ENCODE data around the gene MYMX.
A peak's percentile ranks its signal among the peaks of the same experiment; 100 is the strongest.

Gene MYMX

DNA sequence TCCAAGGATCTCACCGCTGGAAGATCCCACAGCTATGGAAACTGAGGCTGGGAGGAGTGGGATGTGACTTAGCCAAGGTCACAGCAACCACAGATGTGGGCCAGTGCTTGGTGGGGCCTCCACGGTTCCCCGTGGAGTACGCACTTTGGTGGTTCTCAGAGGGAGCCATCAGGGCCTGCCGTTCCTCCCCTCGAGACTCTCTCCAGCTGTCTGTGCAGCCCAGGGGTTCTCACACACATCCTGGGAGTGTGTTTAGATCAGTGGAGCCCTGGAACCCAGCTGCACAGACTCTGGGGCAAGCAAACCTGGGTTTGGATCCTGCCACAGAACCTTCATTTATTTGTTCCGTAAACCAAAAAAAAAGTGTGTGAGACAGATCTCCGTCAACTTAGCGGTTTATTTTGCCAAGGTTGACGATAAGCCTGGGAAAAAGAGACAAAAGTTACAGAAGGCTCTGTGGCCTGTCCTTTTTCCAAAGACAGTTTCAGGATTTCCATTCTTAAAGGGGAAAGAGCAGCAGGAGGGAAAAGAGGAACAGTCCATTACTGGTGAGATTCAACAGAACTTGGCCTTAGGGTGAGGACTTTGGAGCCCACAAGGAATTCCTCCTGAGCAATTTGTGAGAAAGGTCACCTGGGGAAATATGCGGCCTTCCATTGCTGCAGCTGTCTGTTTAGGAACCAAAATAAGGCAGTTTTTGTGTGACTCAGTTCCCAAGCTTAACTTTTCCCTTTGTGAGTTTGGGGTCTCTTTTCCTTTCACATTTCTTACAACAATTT, 13.6 kb upstream of the MYMX start:
- peak overlapping the region; percentile 59 for H3K27ac ChIP-seq
- H3K9ac ChIP-seq = no peak overlapping the region
- no peaks in the 10 kb centered on the region for H3K4me1 ChIP-seq
- H3K36me3 ChIP-seq (ENCODE audit: control insufficient read depth, insufficient read depth, low read length) = no peaks in the 10 kb centered on the region
- H3K27me3 ChIP-seq (ENCODE audit: control insufficient read depth, insufficient read depth, low read length) = no peaks in the 10 kb centered on the region
- no peak overlapping the region for H3K4me2 ChIP-seq (ENCODE audit: low read length)
- no peak overlapping the region for H2AFZ ChIP-seq
- TF ChIP-seq, protein P1, sequence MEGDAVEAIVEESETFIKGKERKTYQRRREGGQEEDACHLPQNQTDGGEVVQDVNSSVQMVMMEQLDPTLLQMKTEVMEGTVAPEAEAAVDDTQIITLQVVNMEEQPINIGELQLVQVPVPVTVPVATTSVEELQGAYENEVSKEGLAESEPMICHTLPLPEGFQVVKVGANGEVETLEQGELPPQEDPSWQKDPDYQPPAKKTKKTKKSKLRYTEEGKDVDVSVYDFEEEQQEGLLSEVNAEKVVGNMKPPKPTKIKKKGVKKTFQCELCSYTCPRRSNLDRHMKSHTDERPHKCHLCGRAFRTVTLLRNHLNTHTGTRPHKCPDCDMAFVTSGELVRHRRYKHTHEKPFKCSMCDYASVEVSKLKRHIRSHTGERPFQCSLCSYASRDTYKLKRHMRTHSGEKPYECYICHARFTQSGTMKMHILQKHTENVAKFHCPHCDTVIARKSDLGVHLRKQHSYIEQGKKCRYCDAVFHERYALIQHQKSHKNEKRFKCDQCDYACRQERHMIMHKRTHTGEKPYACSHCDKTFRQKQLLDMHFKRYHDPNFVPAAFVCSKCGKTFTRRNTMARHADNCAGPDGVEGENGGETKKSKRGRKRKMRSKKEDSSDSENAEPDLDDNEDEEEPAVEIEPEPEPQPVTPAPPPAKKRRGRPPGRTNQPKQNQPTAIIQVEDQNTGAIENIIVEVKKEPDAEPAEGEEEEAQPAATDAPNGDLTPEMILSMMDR (IDR thresholded peaks at IDR 0.05) = no peak
- H3K79me2 ChIP-seq = no peaks in the 10 kb centered on the region
- no peak overlapping the region for H3K4me3 ChIP-seq (ENCODE audit: low read depth, low read length)
- H3K9me3 ChIP-seq (ENCODE audit: control insufficient read depth, low read length) = no peaks in the 10 kb centered on the region

DNA sequence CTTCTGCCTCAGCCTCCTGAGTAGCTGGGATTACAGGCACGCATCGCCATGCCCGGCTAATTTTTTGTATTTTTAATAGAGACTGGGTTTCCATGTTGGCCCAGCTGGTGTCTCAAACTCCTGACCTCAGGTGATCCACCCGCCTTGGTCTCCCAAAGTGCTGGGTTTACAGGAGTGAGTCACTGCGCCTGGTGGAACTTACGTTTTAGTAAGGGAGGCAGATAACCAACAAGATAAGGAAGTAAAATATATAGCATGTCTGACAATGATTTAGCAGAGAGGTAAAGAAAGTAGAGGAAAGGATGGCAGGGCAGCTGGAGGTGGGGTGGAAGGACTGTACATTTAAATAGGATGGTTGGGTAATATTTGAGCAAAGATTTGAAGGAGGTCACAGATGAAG, 12.8 kb upstream of the MYMX start:
- Histone ChIP-seq H3K4me3 (ENCODE audit: low read depth, low read length) (no peak overlapping the region), H2AFZ (no peak overlapping the region), H3K36me3 (ENCODE audit: control insufficient read depth, insufficient read depth, low read length) (no peaks in the 10 kb centered on the region), H3K4me1 (no peaks in the 10 kb centered on the region), H3K79me2 (no peaks in the 10 kb centered on the region), H3K4me2 (ENCODE audit: low read length) (no peak overlapping the region), H3K27me3 (ENCODE audit: control insufficient read depth, insufficient read depth, low read length) (no peaks in the 10 kb centered on the region), H3K9ac (no peak overlapping the region), H3K27ac (no peak overlapping the region), H3K9me3 (ENCODE audit: control insufficient read depth, low read length) (no peaks in the 10 kb centered on the region)
- TF ChIP-seq, protein P1 (IDR thresholded peaks at IDR 0.05) = no peak

DNA sequence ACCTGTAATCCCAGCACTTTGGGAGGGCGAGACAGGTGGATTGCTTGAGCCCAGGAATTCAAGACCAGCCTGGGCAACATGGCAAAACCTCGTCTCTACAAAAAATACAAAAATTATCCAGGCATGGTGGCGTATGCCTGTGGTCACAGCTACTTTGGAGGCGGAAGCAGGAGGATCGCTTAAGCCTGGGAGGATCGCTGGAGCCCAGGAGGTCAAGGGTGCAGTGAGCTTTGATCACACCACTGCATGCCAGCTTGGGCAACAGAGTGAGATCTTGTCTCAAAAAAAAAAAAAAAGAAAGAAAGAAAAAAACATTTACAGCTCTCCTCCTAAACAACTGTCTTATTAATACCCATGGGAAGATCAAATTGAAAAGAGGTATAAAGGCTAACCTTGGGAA, 8.8 kb upstream of the MYMX start:
- H3K4me2 ChIP-seq (ENCODE audit: low read length) = no peak overlapping the region
- H3K36me3 ChIP-seq (ENCODE audit: control insufficient read depth, insufficient read depth, low read length) = no peaks in the 10 kb centered on the region
- H3K79me2 ChIP-seq = no peaks in the 10 kb centered on the region
- TF ChIP-seq, protein P1 (IDR thresholded peaks at IDR 0.05) = no peak
- H3K4me3 ChIP-seq (ENCODE audit: low read depth, low read length) = no peak overlapping the region
- H3K4me1 ChIP-seq = no peaks in the 10 kb centered on the region
- no peak overlapping the region for H3K9ac ChIP-seq
- no peaks in the 10 kb centered on the region for H3K27me3 ChIP-seq (ENCODE audit: control insufficient read depth, insufficient read depth, low read length)
- no peak overlapping the region for H3K27ac ChIP-seq
- H2AFZ ChIP-seq = no peak overlapping the region
- H3K9me3 ChIP-seq (ENCODE audit: control insufficient read depth, low read length) = no peaks in the 10 kb centered on the region

DNA sequence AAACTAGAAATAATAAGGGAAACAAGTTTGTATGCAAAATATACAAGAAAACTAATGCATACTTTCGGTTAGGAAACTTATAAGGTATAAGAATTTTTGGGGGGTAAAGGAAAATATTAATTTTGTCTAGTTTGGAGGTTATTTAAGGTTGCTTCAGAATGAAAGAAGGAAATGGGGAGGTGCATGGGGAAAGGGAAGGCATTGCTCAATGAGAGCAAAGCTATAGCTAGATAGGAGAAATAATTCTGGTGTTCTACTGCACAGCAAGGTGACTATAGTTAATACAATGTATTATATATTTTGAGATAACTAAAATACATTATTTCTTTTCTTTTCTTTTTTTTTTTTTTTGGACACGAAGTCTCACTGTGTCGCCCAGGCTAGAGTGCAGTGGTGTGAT, 5.4 kb upstream of the MYMX start:
- TF ChIP-seq, protein P1 (IDR thresholded peaks at IDR 0.05) = no peak
- H3K79me2 ChIP-seq = no peaks in the 10 kb centered on the region
- no peak overlapping the region for H3K27ac ChIP-seq
- H3K4me3 ChIP-seq (ENCODE audit: low read depth, low read length) = no peak overlapping the region
- no peak overlapping the region for H3K4me2 ChIP-seq (ENCODE audit: low read length)
- H3K9ac ChIP-seq = no peak overlapping the region
- no peaks in the 10 kb centered on the region for H3K36me3 ChIP-seq (ENCODE audit: control insufficient read depth, insufficient read depth, low read length)
- H3K4me1 ChIP-seq = no peaks in the 10 kb centered on the region
- H3K9me3 ChIP-seq (ENCODE audit: control insufficient read depth, low read length) = no peaks in the 10 kb centered on the region
- H3K27me3 ChIP-seq (ENCODE audit: control insufficient read depth, insufficient read depth, low read length) = no peaks in the 10 kb centered on the region
- H2AFZ ChIP-seq = no peak overlapping the region

DNA sequence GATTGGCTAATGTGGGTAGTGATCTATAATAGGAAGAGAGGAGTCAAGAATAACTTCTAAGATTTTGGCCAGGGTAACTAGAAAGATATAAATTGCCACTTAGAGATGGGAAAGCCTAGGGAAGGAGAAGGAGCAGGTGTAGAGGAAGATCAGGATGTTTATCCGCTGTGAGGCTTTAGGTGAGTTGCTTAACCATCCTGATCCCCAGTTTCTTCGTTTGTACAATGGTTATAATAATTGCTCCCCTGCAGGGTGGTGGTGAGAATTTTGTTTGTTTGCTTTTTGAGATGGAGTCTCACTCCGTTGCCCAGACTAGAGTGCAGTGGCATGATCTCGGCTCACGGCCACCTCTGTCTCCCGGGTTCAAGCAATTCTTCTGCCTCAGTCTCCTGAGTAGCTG, 2.4 kb upstream of the MYMX start:
- H3K79me2 ChIP-seq = no peaks in the 10 kb centered on the region
- H2AFZ ChIP-seq = no peak overlapping the region
- no peak overlapping the region for H3K9ac ChIP-seq
- H3K9me3 ChIP-seq (ENCODE audit: control insufficient read depth, low read length) = no peaks in the 10 kb centered on the region
- TF ChIP-seq, protein P1 (IDR thresholded peaks at IDR 0.05) = no peak
- H3K27ac ChIP-seq = no peak overlapping the region
- no peaks in the 10 kb centered on the region for H3K27me3 ChIP-seq (ENCODE audit: control insufficient read depth, insufficient read depth, low read length)
- H3K4me3 ChIP-seq (ENCODE audit: low read depth, low read length) = no peak overlapping the region
- no peak overlapping the region for H3K4me2 ChIP-seq (ENCODE audit: low read length)
- H3K4me1 ChIP-seq = no peaks in the 10 kb centered on the region
- H3K36me3 ChIP-seq (ENCODE audit: control insufficient read depth, insufficient read depth, low read length) = no peaks in the 10 kb centered on the region
